HUES48 (cell line): Measurements from ENCODE around the gene IRX2.

ENCODE experiments used
- H3K27ac ChIP-seq: one replicate; pipeline ENCODE4 v1.7.0; 2013; ENCODE audit warnings: low read depth, low read length, inconsistent platforms
- H3K27me3 ChIP-seq: 2 replicates; pipeline ENCODE4 v1.6.1; 2013; ENCODE audit warnings: mild to moderate bottlenecking, low read length; ENCODE audit not compliant: control insufficient read depth, insufficient read depth
- H3K36me3 ChIP-seq: 2 replicates; pipeline ENCODE4 v1.6.1; 2013; ENCODE audit warnings: low read length; ENCODE audit not compliant: control insufficient read depth, insufficient read depth
- H3K4me1 ChIP-seq: 2 replicates; pipeline ENCODE4 v1.6.1; 2013; ENCODE audit warnings: mild to moderate bottlenecking, low read length; ENCODE audit not compliant: control insufficient read depth, insufficient read depth
- H3K4me3 ChIP-seq: 2 replicates; pipeline ENCODE4 v1.5.1; 2013; ENCODE audit warnings: mild to moderate bottlenecking, low read depth, low read length
- H3K9ac ChIP-seq: 2 replicates; pipeline ENCODE4 v1.6.1; 2013; ENCODE audit warnings: mild to moderate bottlenecking, low read depth, low read length, moderate library complexity
- H3K9me3 ChIP-seq: 2 replicates; pipeline ENCODE4 v1.6.1; 2013; ENCODE audit warnings: low read length; ENCODE audit not compliant: control insufficient read depth, insufficient read depth

The IRX2 gene

DNA sequence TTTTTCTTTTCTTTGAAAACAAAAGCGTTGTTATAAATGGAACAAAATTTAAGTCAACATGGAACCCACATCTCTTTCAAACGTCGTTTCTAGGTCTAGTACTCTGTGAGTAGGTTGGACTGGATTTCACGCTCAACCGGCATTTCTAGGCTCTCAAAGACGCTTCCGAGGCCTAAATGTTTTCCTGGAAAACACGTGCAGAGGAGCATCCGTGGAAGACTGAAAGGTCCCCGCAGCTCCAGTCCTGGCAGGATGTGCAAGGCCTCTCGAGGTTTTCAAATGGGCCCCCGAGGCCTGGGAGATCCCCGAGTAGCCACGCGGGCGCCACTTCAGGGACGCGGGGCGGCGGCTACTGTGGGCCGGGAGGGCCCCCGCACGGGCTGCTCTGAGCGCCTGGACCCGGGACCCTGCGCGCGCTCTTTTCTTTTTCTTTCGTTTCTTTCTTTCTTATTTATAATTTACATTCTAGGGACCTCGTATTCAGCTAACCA is 4.2 kb upstream of the IRX2 start:
- H3K9ac ChIP-seq = no peak overlapping the region
- H3K9me3 ChIP-seq = 0 out of 2 replicates have a peak, but pooled peaks cover 5% of the 10 kb centered on the region
- no peaks in the 10 kb centered on the region for H3K36me3 ChIP-seq
- H3K27ac ChIP-seq = peak overlapping the region; percentile 12
- peak overlapping the region; percentile 70 for H3K4me3 ChIP-seq
- peaks cover 49% of the 10 kb centered on the region for H3K4me1 ChIP-seq
- peaks cover 64% of the 10 kb centered on the region for H3K27me3 ChIP-seq

DNA sequence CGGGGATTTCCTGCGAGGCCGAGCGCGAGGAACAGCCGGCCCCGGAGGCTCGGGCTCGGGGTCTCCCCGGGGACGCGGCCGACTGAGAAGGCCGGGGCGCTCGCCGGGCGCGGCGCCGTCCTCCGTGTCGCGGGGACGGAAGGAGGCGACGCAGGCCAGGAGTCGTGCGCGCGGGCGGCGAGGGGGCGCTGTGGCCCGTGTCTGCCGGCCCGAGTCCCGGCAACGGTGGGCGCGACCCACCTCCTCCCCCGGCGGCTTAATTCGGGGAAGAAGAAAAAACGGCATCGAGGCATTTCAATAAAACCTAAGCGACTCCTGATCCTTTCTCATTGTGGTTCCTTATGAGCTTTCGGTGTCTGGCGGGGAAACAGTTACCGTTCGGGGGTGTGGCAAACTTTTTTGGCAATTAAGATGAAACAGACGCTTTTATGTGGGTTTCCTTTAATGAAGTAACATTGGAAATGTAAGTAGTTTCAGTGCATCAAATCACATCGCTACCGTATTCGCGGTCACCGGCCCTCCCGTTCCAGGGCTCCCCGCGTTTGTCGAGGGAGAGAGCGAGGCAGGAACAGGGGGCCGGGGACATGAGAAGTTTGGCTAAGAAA is 3.7 kb upstream of the IRX2 start:
- peaks cover 64% of the 10 kb centered on the region for H3K27me3 ChIP-seq
- H3K27ac ChIP-seq = peak overlapping the region; percentile 12
- H3K4me3 ChIP-seq = peak overlapping the region; percentile 70
- H3K4me1 ChIP-seq = peaks cover 49% of the 10 kb centered on the region
- H3K9ac ChIP-seq = 0 out of 2 replicates have a peak overlapping the region, but pooled peaks have one; percentile 13
- 0 out of 2 replicates have a peak, but pooled peaks cover 5% of the 10 kb centered on the region for H3K9me3 ChIP-seq
- H3K36me3 ChIP-seq = no peaks in the 10 kb centered on the region

DNA sequence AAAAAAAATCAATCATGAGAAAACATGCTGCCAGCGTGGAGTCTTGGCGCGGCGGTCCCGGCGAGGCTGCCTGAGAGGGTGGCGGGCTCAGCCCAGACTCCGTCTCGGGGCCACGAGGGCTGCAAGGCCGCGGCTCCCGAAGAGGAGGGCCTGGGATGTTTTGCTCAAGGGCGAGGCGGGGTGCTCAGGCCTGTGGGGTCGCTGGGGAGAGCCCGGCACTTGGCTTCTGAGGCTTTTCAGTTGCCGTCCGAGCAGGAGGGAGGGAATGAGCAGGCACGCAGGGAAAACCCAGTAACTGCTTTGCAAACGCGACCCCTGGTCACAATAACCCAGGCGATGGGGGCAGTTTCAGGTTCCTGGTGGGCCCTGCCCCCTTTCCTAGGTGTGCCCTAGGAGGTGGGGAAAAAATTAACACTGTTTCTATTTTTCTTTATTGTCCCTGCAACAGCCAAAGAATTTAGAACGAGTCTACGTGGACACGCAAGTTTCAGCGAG is 3.2 kb upstream of the IRX2 start:
- Histone ChIP-seq H3K36me3 (peaks cover 1% of the 10 kb centered on the region; the same call in 1 of the 2 replicates), H3K4me1 (peaks cover 45% of the 10 kb centered on the region), H3K27me3 (peaks cover 63% of the 10 kb centered on the region), H3K27ac (peak overlapping the region; percentile 45), H3K9ac (peak overlapping the region; percentile 13; the same call in 1 of the 2 replicates), H3K9me3 (0 out of 2 replicates have a peak, but pooled peaks cover 5% of the 10 kb centered on the region), H3K4me3 (peak overlapping the region; percentile 70)

DNA sequence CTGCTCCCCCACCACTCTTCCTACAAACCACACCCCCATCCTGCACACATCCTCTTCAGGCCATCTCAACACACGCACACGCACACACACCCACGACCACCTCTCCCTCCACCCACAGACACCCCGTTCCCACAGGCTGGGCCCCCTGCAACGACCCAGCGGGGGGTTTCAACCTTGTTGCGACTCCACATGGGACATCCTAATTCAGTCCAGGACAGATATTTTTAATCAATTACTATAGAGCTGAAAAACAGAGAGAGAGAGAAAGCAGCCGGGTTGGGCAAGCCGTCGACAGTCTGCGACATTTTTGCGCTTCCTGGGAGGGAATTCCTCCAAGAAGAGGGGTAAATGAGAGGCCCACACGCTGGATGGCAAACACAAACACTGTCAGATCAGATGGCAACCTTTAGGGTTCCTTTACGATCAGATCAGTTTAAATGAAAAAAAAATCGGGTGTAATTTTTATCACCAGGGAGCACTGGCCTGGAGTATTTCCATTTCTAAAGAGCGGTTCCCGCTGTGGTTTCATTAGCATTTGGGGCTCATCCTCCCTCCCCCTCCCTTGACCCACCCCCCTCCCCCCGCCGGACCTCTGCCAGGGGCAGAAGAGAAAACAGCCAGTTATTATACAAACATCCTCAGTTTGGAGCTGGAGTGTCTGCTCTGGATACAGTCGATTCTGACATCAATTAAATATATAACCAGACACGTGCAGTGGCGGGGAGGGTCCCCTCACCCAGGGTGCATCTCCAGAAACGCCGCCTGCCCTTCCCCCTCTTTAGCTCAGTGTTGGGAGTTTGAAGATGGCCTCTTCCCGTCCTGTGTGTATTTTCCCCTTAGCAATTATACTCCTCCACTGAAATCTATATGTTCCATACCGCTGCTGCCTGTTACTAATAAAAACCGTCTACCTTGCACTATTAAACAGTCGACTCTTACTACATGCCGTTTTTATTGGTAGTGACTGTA is 2.3 kb upstream of the IRX2 start:
- H3K9me3 ChIP-seq = no peaks in the 10 kb centered on the region
- peaks cover 10% of the 10 kb centered on the region for H3K36me3 ChIP-seq
- H3K9ac ChIP-seq = no peak overlapping the region
- H3K27ac ChIP-seq = peak overlapping the region; percentile 42
- H3K4me1 ChIP-seq = peaks cover 36% of the 10 kb centered on the region
- peak overlapping the region; percentile 70 for H3K4me3 ChIP-seq
- H3K27me3 ChIP-seq = peaks cover 54% of the 10 kb centered on the region

DNA sequence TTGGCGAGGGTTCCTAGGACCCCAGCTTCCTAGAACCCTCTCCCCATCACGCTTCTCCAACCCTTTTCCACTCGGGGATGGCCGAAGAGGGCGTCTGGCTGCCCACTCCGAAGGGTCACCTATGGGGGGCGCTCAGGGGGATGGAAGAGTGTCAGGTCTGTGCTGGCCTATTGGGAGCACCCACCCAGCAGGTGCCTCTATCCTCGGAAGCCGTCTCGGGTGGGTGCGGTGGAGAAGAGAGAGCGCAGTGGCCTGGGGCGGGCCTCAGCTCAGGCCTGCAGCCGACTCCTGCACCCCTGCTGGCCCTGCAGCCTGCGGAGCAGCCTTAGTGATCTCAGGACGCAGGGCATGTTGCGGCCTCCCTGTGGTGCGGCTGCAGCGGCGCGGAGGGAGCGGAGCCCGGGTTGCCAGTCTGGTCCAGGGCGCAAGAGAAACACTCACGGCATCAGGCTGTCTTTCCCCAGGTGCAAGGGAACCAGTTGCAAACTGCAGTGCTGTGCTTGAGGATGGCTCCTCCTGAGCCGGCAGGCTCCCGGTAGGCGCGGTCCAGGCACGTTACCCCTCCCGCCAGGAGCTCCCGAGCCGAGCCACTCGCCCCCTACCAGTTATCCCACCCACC is 1.5 kb upstream of the IRX2 start:
- Histone ChIP-seq H3K27ac (no peak overlapping the region), H3K36me3 (peaks cover 13% of the 10 kb centered on the region), H3K27me3 (peaks cover 46% of the 10 kb centered on the region), H3K4me1 (peaks cover 28% of the 10 kb centered on the region), H3K4me3 (peak overlapping the region; percentile 70), H3K9me3 (no peaks in the 10 kb centered on the region), H3K9ac (no peak overlapping the region; the same call in 1 of the 2 replicates)

DNA sequence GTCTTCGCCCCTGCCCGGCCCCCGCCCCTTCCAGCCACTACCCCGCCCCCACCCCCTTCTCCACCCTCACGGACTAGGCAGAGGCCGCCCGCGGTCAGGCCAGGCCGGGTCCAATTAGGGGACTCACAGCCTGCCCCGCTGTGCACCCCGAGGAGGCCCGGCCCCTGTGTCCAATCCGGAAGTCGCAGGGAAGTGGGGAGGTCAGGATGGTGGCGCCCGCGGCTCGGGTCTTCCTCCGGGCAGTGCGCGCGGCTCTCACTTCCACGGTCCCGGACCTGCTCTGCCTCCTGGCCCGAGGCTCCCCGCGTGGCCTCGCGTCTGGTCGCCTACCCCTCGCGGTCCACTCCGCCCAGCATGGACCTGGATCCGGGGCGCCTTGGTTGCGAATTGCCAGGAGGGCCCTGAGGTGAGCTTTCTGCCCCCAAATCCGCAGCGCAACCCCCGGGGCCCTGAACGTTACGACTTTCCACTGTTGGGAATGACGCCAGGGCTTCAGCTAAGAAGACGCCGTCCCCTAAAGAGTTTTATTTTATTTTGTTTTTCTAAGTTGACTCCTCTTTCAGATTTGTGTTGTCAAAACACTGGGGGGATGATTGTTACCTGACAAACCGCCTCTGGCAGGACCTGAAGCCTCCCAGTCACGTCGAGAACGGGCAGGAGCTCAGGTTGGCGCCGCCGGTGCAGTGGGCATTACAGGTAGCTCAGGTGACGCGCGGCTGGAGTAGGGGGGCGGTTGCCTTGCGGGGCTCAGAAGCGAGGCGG is 763 bp upstream of the IRX2 start:
- H3K9ac ChIP-seq = peak overlapping the region; percentile 53
- peak overlapping the region; percentile 70 for H3K4me3 ChIP-seq
- peaks cover 20% of the 10 kb centered on the region for H3K36me3 ChIP-seq
- H3K9me3 ChIP-seq = no peaks in the 10 kb centered on the region
- peaks cover 29% of the 10 kb centered on the region for H3K4me1 ChIP-seq
- peak overlapping the region; percentile 12 for H3K27ac ChIP-seq
- peaks cover 39% of the 10 kb centered on the region for H3K27me3 ChIP-seq

DNA sequence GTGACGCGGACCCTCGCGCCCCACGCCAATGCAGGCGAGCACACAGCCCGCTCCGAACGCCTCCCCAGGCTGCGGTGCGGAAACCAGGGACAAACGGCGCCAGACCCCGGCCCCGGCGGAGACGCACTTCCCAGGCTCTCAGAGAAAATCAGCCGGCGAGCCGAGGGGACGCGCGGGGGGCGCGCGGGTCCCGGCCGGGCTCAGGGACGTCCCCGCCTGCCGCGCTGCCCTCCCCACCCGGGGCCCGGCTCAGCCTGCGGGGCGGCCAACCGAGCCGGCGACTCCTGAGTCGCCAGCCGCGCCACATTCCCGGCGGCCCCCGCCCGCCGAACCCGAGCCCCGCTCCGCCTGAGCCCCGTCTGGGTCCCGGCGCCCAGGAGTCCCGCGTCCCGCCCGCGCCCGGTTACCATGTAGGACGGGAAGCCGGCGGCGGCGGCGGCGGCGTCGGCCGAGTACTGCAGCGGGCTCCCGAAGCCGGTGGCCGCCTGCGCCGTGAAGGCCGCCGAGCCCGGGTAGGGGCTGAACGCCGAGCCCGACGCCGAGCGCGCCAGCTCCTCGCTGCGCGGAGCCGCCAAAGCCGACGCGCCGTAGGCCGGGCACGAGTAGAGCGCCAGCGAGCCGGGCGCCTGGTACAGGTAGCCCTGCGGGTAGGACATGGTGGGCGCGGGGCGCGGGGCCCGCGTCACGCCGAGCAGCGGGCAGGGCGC is 566 bp downstream of the IRX2 start:
- Histone ChIP-seq H3K36me3 (peaks cover 33% of the 10 kb centered on the region), H3K27me3 (peaks cover 43% of the 10 kb centered on the region), H3K27ac (peak overlapping the region; percentile 87), H3K9me3 (no peaks in the 10 kb centered on the region), H3K9ac (peak overlapping the region; percentile 97), H3K4me3 (peak overlapping the region; percentile 94), H3K4me1 (peaks cover 37% of the 10 kb centered on the region)

DNA sequence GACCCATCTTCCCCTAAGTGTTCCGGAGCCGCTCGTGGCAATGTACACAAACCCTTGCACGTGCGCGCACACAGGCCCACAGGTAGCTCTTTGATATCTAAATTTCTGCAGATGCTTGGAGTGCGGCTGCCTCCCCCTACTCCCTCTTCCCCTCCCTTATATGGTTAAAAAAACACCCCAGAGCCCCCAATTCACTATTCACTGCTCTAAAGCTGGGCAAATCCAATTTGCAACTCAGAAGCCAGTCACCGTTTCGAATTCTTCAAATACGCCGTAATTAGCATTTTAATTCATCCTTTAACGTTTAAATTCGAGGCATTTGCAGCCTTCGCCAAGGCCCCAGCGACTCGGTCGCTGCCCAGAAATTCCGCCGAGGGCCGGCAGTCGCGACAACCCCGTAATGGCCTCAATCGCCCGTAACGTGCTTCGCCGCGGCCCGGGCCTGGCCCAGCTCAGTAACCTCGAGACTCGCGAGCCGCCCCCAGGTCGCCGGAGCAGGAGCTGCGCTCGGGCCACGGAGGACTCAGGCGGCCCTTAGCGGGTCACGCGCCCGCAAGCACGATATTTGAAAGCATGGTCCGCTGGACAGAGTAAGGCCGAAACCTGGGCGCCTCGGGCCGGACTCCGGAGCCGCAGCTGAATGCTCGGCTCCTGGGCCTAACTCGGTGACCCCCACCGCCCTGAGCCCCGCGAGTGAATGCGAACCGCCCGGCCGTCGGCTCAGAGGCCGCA is 1.3 kb downstream of the IRX2 start:
- Histone ChIP-seq H3K9ac (peak overlapping the region; percentile 97), H3K9me3 (no peaks in the 10 kb centered on the region), H3K4me3 (peak overlapping the region; percentile 94), H3K27ac (peak overlapping the region; percentile 87), H3K4me1 (peaks cover 31% of the 10 kb centered on the region), H3K27me3 (peaks cover 42% of the 10 kb centered on the region), H3K36me3 (peaks cover 40% of the 10 kb centered on the region)

DNA sequence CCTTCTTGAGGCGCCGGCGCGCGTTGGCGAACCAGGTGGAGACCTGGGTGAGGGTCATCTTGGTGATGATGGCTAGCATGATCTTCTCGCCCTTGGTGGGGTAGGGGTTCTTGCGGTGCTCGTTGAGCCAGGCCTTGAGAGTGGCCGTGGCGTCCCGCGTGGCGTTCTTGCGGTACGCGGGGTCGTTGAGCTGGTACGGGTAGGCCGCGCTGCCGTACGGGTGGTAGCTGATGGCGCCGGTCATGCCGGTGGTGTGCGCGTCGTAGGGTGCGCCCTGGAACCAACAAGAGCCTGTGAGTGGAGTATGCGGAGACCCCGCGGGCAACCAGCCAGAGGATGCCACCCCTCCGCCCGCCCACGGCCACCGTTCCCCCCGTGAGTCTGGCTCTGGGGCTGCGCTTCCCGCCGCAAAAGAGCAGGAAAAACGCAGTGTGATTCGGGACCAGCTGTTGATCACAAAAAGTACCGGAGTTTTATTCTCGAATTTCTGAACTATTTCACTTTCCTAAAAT is 1.9 kb downstream of the IRX2 start:
- Histone ChIP-seq H3K9ac (peak overlapping the region; percentile 97), H3K9me3 (no peaks in the 10 kb centered on the region), H3K27me3 (peaks cover 42% of the 10 kb centered on the region), H3K4me3 (peak overlapping the region; percentile 94), H3K27ac (peak overlapping the region; percentile 87), H3K36me3 (peaks cover 46% of the 10 kb centered on the region), H3K4me1 (peaks cover 28% of the 10 kb centered on the region)
